ENCODE measurements around the gene DCD. TPM values are rescaled to one million over a fixed set of nuclear protein-coding genes. Genes with fewer than 3 reads are reported as not detected.
"Not testable (repeated sequence)": the region's sequence is repeated elsewhere in the genome, so short reads cannot be mapped to it uniquely, and the experiment has no call there.

Gene DCD
- polyA plus RNA-seq, 1 donor, result not detected

GRCh38 chr12:54653025-54653424 lies 4.9 kb upstream of the DCD start:
- DNase-seq, result no peak

- DNase-seq, result no peak
Measured at GRCh38 chr12:54650889-54651288, 2.7 kb upstream of the DCD start.

GRCh38 chr12:54650409-54650808 lies 2.2 kb upstream of the DCD start:
- DNase-seq, result no peak

- DNase-seq, result no peak
Measured at GRCh38 chr12:54649825-54650224, 1.7 kb upstream of the DCD start.

GRCh38 chr12:54641554-54641953 lies 6.6 kb downstream of the DCD start:
- DNase-seq, result no peak

GRCh38 chr12:54641089-54641488 lies 7.1 kb downstream of the DCD start:
- no peak for DNase-seq

GRCh38 chr12:54639112-54639511 lies 9.1 kb downstream of the DCD start:
- not testable (repeated sequence) for DNase-seq

GRCh38 chr12:54634795-54635194 lies 13.4 kb downstream of the DCD start, which contains the start of gene LACRT:
LACRT (minus strand) TSS chr12:54634895; CDS start chr12:54634841, 54 bp downstream.
- DNase-seq, result no peak

GRCh38 chr12:54631988-54632728 lies 16.0 kb downstream of the DCD start:
- no peak for DNase-seq

GRCh38 chr12:54631551-54631950 lies 16.6 kb downstream of the DCD start:
- DNase-seq, result no peak

GRCh38 chr12:54629925-54630324 lies 18.2 kb downstream of the DCD start:
- DNase-seq, result no peak

GRCh38 chr12:54628186-54628846 lies 19.8 kb downstream of the DCD start:
- no peak for DNase-seq

GRCh38 chr12:54627304-54627703 lies 20.9 kb downstream of the DCD start:
- no peak for DNase-seq

- DNase-seq, result no peak
Measured at GRCh38 chr12:54625598-54625997, 22.6 kb downstream of the DCD start.

GRCh38 chr12:54624315-54625279 lies 23.6 kb downstream of the DCD start:
- DNase-seq, result no peak

- no peak for DNase-seq
Measured at GRCh38 chr12:54622463-54623183, 25.5 kb downstream of the DCD start.

- no peak for DNase-seq
Measured at GRCh38 chr12:54616933-54617680, 31.1 kb downstream of the DCD start.

- DNase-seq, result no peak
Measured at GRCh38 chr12:54612225-54612750, 35.9 kb downstream of the DCD start.

GRCh38 chr12:54611715-54612149 lies 36.4 kb downstream of the DCD start:
- no peak for DNase-seq

- DNase-seq, result no peak
Measured at GRCh38 chr12:54608769-54609168, 39.4 kb downstream of the DCD start.

- DNase-seq, result no peak
Measured at GRCh38 chr12:54608156-54608555, 40.0 kb downstream of the DCD start.

All from hindlimb muscle (tissue), 1 donor.